ENCODE results near the gene SAMD9.
A peak's percentile ranks its signal among the peaks of the same experiment; 100 is the strongest.

The SAMD9 gene

DNA sequence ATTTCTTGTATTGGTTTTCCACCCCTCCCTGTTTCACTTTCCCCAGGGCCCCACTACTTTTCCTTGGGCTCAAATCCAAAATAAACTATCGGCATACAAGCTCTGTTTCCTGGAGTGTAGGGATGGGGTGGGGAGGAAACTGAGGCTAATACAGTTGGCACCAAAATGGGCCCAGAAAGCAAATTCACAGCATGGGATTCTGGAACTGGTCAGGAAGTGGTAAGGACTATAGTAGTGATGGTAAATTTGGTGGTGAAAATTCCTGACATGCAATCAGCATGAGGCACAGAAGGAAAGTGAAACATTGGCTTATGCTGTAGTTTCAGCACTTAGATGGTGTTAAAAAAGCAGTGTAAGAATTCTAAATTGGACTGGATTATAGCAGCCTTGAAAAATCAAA is 39.1 kb upstream of the SAMD9 start:
- in situ Hi-C loops (cut with HindIII; ENCODE audit: low sequenced_read_pairs): no loop called here
- no peak overlapping the region for H3K4me3 ChIP-seq (ENCODE audit: low read depth, low read length)
- TF ChIP-seq, protein P1, sequence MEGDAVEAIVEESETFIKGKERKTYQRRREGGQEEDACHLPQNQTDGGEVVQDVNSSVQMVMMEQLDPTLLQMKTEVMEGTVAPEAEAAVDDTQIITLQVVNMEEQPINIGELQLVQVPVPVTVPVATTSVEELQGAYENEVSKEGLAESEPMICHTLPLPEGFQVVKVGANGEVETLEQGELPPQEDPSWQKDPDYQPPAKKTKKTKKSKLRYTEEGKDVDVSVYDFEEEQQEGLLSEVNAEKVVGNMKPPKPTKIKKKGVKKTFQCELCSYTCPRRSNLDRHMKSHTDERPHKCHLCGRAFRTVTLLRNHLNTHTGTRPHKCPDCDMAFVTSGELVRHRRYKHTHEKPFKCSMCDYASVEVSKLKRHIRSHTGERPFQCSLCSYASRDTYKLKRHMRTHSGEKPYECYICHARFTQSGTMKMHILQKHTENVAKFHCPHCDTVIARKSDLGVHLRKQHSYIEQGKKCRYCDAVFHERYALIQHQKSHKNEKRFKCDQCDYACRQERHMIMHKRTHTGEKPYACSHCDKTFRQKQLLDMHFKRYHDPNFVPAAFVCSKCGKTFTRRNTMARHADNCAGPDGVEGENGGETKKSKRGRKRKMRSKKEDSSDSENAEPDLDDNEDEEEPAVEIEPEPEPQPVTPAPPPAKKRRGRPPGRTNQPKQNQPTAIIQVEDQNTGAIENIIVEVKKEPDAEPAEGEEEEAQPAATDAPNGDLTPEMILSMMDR (IDR thresholded peaks at IDR 0.05; ENCODE audit: low read depth, low read length, missing control alignments): no peak
- peak; percentile 16 for DNase-seq (ENCODE audit: low read depth)

DNA sequence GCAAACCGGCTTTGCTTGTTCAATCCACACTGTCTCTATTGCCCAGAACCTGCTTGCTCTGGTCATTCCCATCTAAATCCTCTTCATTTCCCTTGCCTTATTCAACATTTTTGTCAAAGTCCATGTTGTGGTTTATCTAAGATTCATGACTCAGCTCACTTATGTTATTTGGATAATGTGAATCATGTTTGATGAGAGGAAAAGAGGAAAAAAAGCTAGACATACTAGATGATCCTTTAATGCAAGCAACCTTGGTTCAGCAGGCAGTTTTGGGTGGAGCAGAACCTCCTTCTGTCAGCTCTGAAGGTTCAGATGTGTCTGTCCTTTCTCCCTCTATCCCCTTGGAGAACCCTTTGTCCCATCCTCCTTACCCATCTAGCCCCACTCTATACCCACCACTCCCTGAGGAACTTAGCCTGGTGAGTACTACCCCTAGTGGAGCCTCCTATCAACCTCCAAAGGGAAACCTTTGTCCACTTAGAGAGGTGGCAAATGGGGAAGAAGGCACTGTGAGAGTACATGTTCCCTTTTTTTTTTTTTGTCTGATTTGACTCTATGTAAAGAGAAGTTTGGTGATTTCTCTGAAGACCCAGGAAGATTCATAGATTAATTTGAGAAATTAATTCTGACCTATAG is 32.5 kb upstream of the SAMD9 start:
- in situ Hi-C loops (cut with HindIII; ENCODE audit: low sequenced_read_pairs): no loop called here
- no peak overlapping the region for H3K4me3 ChIP-seq (ENCODE audit: low read depth, low read length)
- TF ChIP-seq, protein P1 (IDR thresholded peaks at IDR 0.05; ENCODE audit: low read depth, low read length, missing control alignments): no peak
- DNase-seq (ENCODE audit: low read depth): no peak

DNA sequence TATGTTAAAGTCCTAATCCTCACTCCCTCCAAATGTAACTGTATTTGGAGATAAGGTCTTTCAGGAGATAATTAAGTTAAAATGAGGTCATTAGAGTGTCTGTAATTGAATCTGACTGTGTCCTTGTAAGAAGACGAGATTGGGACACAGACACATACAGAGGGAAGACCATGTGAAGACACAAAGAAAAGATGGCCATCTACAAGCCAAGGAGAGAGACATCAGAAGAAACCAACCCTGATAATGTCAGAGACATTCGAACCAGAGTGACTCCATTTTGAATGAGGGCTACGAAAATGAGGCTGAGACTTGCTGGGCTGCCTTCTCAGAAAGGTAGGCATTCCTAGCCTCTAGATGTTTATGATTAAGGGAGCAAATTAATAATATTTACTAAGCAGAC is 30.9 kb upstream of the SAMD9 start:
- DNase-seq (ENCODE audit: low read depth): no peak
- TF ChIP-seq, protein P1 (IDR thresholded peaks at IDR 0.05; ENCODE audit: low read depth, low read length, missing control alignments): no peak
- no peak overlapping the region for H3K4me3 ChIP-seq (ENCODE audit: low read depth, low read length)
- in situ Hi-C loops (cut with HindIII; ENCODE audit: low sequenced_read_pairs): no loop called here

DNA sequence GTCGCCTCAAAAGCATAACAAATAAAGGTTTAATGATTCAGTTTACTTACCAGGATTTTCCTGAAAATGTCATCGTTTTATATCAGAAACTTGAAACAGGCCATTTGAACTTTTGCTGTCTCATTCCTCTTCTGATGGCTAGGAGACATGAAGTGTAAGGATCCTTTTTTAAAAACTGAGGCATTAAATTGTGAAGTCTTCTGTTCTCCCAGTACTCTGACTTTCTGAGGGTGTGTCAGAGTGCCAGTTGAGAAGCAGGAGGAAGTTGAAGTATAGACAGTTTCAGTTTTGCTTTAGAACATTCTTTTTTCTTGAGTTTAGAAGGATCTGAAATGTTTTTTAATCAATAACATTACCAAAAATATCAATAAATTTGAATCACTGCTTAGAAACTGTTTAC is 30.4 kb upstream of the SAMD9 start, which contains the start of gene SAMD9L:
Gene SAMD9L, minus strand, starts transcription at position 242 of the 400 bp plus-strand sequence. CDS start 12,414 bp downstream, outside the sequence.
- in situ Hi-C loops (cut with HindIII; ENCODE audit: low sequenced_read_pairs): no loop called here
- TF ChIP-seq, protein P1 (IDR thresholded peaks at IDR 0.05; ENCODE audit: low read depth, low read length, missing control alignments): no peak
- H3K4me3 ChIP-seq (ENCODE audit: low read depth, low read length): peak within 1 kb of the TSS; percentile 15

DNA sequence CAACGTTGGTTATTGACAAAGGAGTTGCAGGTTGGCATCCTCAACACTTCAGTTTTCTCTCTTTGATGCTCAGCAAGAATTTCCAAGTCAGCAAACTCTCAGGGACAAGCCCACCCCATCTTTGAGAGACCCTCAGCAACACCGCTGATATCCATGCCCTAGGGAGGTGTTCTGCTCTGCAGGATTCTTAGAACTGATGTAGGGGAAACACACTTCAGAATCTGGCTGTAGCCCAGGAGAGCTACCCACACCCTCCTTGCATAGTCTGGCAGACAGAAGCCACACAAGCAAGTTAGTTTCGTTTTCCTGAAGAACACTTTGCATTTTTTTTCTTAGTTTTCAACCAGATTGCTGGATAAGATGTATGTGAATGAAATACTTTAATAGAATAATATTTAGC is 29.6 kb upstream of the SAMD9 start:
- TF ChIP-seq, protein P1 (IDR thresholded peaks at IDR 0.05; ENCODE audit: low read depth, low read length, missing control alignments): no peak
- peak overlapping the region; percentile 15 for H3K4me3 ChIP-seq (ENCODE audit: low read depth, low read length)
- DNase-seq (ENCODE audit: low read depth): no peak
- in situ Hi-C loops (cut with HindIII; ENCODE audit: low sequenced_read_pairs): no loop called here

More for the DNA sequence above, 30.4 kb upstream of the SAMD9 start, which contains the start of gene SAMD9L:
- DNase-seq (ENCODE audit: low read depth): no peak

DNA sequence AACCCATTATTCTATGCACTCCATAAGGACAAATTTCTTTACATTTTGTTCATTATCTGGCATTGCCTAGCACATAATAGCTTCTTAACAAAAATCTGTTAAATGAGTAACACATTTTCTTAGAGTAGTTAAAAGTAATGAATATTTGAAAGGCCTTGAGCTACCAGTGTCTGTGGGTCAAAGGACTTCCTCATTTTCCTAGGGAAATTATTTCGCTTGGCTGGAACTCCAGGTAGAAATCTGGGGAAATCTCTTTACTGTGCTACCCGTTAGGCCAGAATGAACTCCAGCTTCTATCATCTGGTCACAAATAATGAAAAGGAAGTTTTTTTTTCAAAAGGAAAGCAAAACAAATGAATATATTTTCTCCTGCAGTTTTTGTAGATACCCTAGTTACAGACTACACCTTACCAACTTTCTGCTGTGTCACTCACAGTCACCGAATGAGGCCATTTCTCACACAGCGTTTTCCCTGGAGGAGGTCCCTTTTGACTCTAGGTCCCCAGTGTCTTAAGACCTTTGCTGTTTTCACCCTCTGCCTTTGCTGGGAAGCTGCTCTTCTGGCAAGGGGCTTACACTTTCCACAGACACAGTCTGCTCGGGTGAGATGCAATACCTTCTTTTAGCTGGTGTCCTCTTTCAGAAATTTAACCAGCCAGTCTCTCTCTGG is 28.8 kb upstream of the SAMD9 start:
- TF ChIP-seq, protein P1 (IDR thresholded peaks at IDR 0.05; ENCODE audit: low read depth, low read length, missing control alignments): no peak
- no peak for DNase-seq (ENCODE audit: low read depth)
- no peak overlapping the region for H3K4me3 ChIP-seq (ENCODE audit: low read depth, low read length)
- in situ Hi-C loops (cut with HindIII; ENCODE audit: low sequenced_read_pairs): no loop called here
